ENCODE results near the gene C4BPB.

- TF ChIP-seq CTCF (conservative IDR thresholded peaks at IDR 0.05; ENCODE audit: low read depth, low read length) (no peak), EZH2 (IDR thresholded peaks at IDR 0.05; ENCODE audit: low read length, unreplicated experiment) (no peak), EZH2phosphoT487 (IDR thresholded peaks at IDR 0.05; ENCODE audit: borderline replicate concordance, low read length) (no peak)
Observed at GRCh38 chr1:207060596-207060995, 28.1 kb upstream of the C4BPB start.
